Measurements from ENCODE around the gene IRF2. TPM values are rescaled to one million over a fixed set of nuclear protein-coding genes. Genes with fewer than 3 reads are reported as not detected.

The IRF2 gene
- total RNA-seq, 3 donors from 2014 or later (not counting 1 experiment from before 2014, with no cell fraction given) = 50.6 to 68.5 (median 59.8) TPM

- H3K27me3 ChIP-seq (ENCODE audit: control insufficient read depth, insufficient read depth, low read length) = no peaks in the 10 kb centered on the region
- TF ChIP-seq CTCF (IDR thresholded peaks at IDR 0.05) = no peak
- peaks cover 48% of the 10 kb centered on the region for H3K36me3 ChIP-seq (ENCODE audit: control insufficient read depth, insufficient read depth, low read length)
- H3K36me3 Mint-ChIP-seq = peaks cover 15% of the 10 kb centered on the region
- peaks cover 27 to 43% of the 10 kb centered on the region in 2 donors for H3K4me1 Mint-ChIP-seq
- peaks cover 36% of the 10 kb centered on the region for H3K4me1 ChIP-seq (ENCODE audit: control insufficient read depth, insufficient read depth, low read length)
- 60% methylated on average over 6 of the region's 6 CpGs for WGBS (ENCODE audit: insufficient coverage)
- intact Hi-C loops (cut with micrococcal nuclease) = no loop called here
- no peak for ATAC-seq
- no peak overlapping the region for H3K4me3 Mint-ChIP-seq
- H3K9me3 ChIP-seq (ENCODE audit: control insufficient read depth, insufficient read depth, low read length) = no peaks in the 10 kb centered on the region
- DNase-seq = no peak
- H3K27me3 Mint-ChIP-seq (ENCODE audit: low read depth in 2 of 2) = no peaks in the 10 kb centered on the region
- H3K9me3 Mint-ChIP-seq = no peaks in the 10 kb centered on the region
- H3K27ac Mint-ChIP-seq = peak overlapping the region in 1 of 2 donors; percentile 82
- no peak overlapping the region for H3K4me3 ChIP-seq (ENCODE audit: low read length)
- no peak overlapping the region for H3K27ac ChIP-seq (ENCODE audit: low read length)
These were observed 87.0 kb downstream of the IRF2 start for GRCh38 chr4:184387351-184387750.

- 76% methylated on average over 9 of the region's 10 CpGs for WGBS (ENCODE audit: insufficient coverage)
- no peak for TF ChIP-seq CTCF (IDR thresholded peaks at IDR 0.05)
- Histone ChIP-seq H3K36me3 (ENCODE audit: control insufficient read depth, insufficient read depth, low read length) (peaks cover 38% of the 10 kb centered on the region), H3K27me3 (ENCODE audit: control insufficient read depth, insufficient read depth, low read length) (no peaks in the 10 kb centered on the region), H3K27ac (ENCODE audit: low read length) (peak overlapping the region; percentile 13), H3K9me3 (ENCODE audit: control insufficient read depth, insufficient read depth, low read length) (no peaks in the 10 kb centered on the region), H3K4me1 (ENCODE audit: control insufficient read depth, insufficient read depth, low read length) (peaks cover 41% of the 10 kb centered on the region), H3K4me3 (ENCODE audit: low read length) (no peak overlapping the region)
- H3K4me1 Mint-ChIP-seq = peaks cover 37 to 49% of the 10 kb centered on the region in 2 donors
- DNase-seq = no peak
- ATAC-seq = no peak
- H3K9me3 Mint-ChIP-seq = no peaks in the 10 kb centered on the region
- H3K4me3 Mint-ChIP-seq = no peak overlapping the region
- intact Hi-C loops (cut with micrococcal nuclease) = no loop called here
- no peaks in the 10 kb centered on the region for H3K27me3 Mint-ChIP-seq (ENCODE audit: low read depth in 2 of 2)
- H3K36me3 Mint-ChIP-seq = peaks cover 15% of the 10 kb centered on the region
- peak overlapping the region in 1 of 2 donors; percentile 82 for H3K27ac Mint-ChIP-seq
These were observed 88.0 kb downstream of the IRF2 start for GRCh38 chr4:184386271-184386781.

- Mint-ChIP-seq H3K4me3 (peak overlapping the region; percentile 6), H3K9me3 (no peaks in the 10 kb centered on the region), H3K4me1 (peaks cover 39 to 46% of the 10 kb centered on the region in 2 donors), H3K36me3 (peaks cover 15% of the 10 kb centered on the region), H3K27me3 (ENCODE audit: low read depth in 2 of 2) (no peaks in the 10 kb centered on the region), H3K27ac (peak overlapping the region; percentile 29 to 82)
- intact Hi-C loops (cut with micrococcal nuclease) = no loop called here
- no peak for TF ChIP-seq CTCF (IDR thresholded peaks at IDR 0.05)
- Histone ChIP-seq H3K36me3 (ENCODE audit: control insufficient read depth, insufficient read depth, low read length) (peaks cover 32% of the 10 kb centered on the region), H3K27me3 (ENCODE audit: control insufficient read depth, insufficient read depth, low read length) (no peaks in the 10 kb centered on the region), H3K4me1 (ENCODE audit: control insufficient read depth, insufficient read depth, low read length) (peaks cover 41% of the 10 kb centered on the region), H3K27ac (ENCODE audit: low read length) (peak overlapping the region; percentile 13), H3K4me3 (ENCODE audit: low read length) (no peak overlapping the region), H3K9me3 (ENCODE audit: control insufficient read depth, insufficient read depth, low read length) (no peaks in the 10 kb centered on the region)
- ATAC-seq = no peak
- DNase-seq = peak in 1 of 2 donors; percentile 19
- 48% methylated on average over 6 of the region's 6 CpGs for WGBS (ENCODE audit: insufficient coverage)
These were observed 88.6 kb downstream of the IRF2 start for GRCh38 chr4:184385705-184386141.
